Measurements from ENCODE around the gene NR6A1.

NR6A1 gene

GRCh38 chr9:124559871-124560270 is 211.2 kb downstream of the NR6A1 start:
- DNase-seq, result no peak

GRCh38 chr9:124558777-124559470 is 212.2 kb downstream of the NR6A1 start:
- DNase-seq, result no peak

- no peak for DNase-seq
Measured at GRCh38 chr9:124557895-124558294, 213.2 kb downstream of the NR6A1 start.

GRCh38 chr9:124555043-124555442 is 216.1 kb downstream of the NR6A1 start:
- DNase-seq, result no peak

- no peak for DNase-seq
Measured at GRCh38 chr9:124553738-124554137, 217.4 kb downstream of the NR6A1 start.

GRCh38 chr9:124552273-124552605 is 218.9 kb downstream of the NR6A1 start:
- DNase-seq, result no peak

GRCh38 chr9:124551472-124552272 is 219.4 kb downstream of the NR6A1 start:
- DNase-seq, result no peak

- no peak for DNase-seq
Measured at GRCh38 chr9:124550072-124550471, 221.0 kb downstream of the NR6A1 start.

GRCh38 chr9:124549016-124549415 is 222.1 kb downstream of the NR6A1 start:
- DNase-seq, result no peak

GRCh38 chr9:124544535-124544934 is 226.6 kb downstream of the NR6A1 start:
- DNase-seq, result no peak

- DNase-seq, result no peak
Measured at GRCh38 chr9:124541824-124542223, 229.3 kb downstream of the NR6A1 start.

GRCh38 chr9:124537926-124538325 is 233.2 kb downstream of the NR6A1 start:
- no peak for DNase-seq

- DNase-seq, result no peak
Measured at GRCh38 chr9:124535846-124536245, 235.3 kb downstream of the NR6A1 start.

- no peak for DNase-seq
Measured at GRCh38 chr9:124532897-124533296, 238.2 kb downstream of the NR6A1 start.

- DNase-seq, result no peak
Measured at GRCh38 chr9:124531115-124531514, 240.0 kb downstream of the NR6A1 start.

GRCh38 chr9:124530246-124530645 is 240.9 kb downstream of the NR6A1 start:
- no peak for DNase-seq

GRCh38 chr9:124527781-124528180 is 243.3 kb downstream of the NR6A1 start:
- DNase-seq, result no peak

GRCh38 chr9:124526174-124526573 is 244.9 kb downstream of the NR6A1 start:
- no peak for DNase-seq

GRCh38 chr9:124522121-124523098 is 248.7 kb downstream of the NR6A1 start:
- DNase-seq, result no peak

- no peak for DNase-seq
Measured at GRCh38 chr9:124521142-124521541, 250.0 kb downstream of the NR6A1 start.

GRCh38 chr9:124520206-124520596 is 250.9 kb downstream of the NR6A1 start:
- no peak for DNase-seq

GRCh38 chr9:124518116-124518515 is 253.0 kb downstream of the NR6A1 start:
- DNase-seq, result no peak

GRCh38 chr9:124517600-124517999 is 253.5 kb downstream of the NR6A1 start:
- DNase-seq, result no peak

Data from cerebellar nuclear complex (tissue), 1 donor.